SJCRH30 (cell line): ENCODE measurements around the gene OTUB2. TPM values are rescaled to one million over a fixed set of nuclear protein-coding genes. Genes with fewer than 3 reads are reported as not detected.

Experiments used
- DNase-seq, 2 experiments: peaks; one replicate each; pipeline ENCODE4 v3.0.0-alpha.2; 2015 to 2020
- H3K27ac ChIP-seq: fragments of 250-450 bp; sonication (Bioruptor Pico); 2 replicates; pipeline ENCODE4 v1.5.1; 2020; ENCODE audit warnings: mild to moderate bottlenecking, moderate library complexity
- H3K27me3 ChIP-seq: fragments of 250-450 bp; sonication (Bioruptor Pico); 2 replicates; pipeline ENCODE4 v1.5.1; 2020; ENCODE audit warnings: mild to moderate bottlenecking, moderate library complexity
- H3K36me3 ChIP-seq: fragments of 250-450 bp; sonication (Bioruptor Pico); 2 replicates; pipeline ENCODE4 v1.5.1; 2020; ENCODE audit warnings: mild to moderate bottlenecking, moderate library complexity
- H3K4me1 ChIP-seq: fragments of 250-450 bp; sonication (Bioruptor Pico); 2 replicates; pipeline ENCODE4 v1.5.1; 2020; ENCODE audit warnings: mild to moderate bottlenecking, moderate library complexity
- H3K4me3 ChIP-seq: fragments of 250-450 bp; sonication (Bioruptor Pico); 2 replicates; pipeline ENCODE4 v1.5.1; 2020; ENCODE audit warnings: mild to moderate bottlenecking, moderate library complexity
- H3K9me3 ChIP-seq: fragments of 250-450 bp; sonication (Bioruptor Pico); replicated peaks from 2 replicates; pipeline ENCODE4 v1.5.1; 2020; ENCODE audit warnings: mild to moderate bottlenecking, moderate library complexity
- total RNA-seq: library from RNA; depleted of rRNA; stranded (reverse); fragments of >200 nt; shearing (Covaris generic); gene quantifications from 2 replicates; pipeline ENCODE4 v1.2.3, GENCODE V29; 2014

Gene OTUB2
- total RNA-seq, 1 experiment from 2014 or later: 0.55 TPM

DNA sequence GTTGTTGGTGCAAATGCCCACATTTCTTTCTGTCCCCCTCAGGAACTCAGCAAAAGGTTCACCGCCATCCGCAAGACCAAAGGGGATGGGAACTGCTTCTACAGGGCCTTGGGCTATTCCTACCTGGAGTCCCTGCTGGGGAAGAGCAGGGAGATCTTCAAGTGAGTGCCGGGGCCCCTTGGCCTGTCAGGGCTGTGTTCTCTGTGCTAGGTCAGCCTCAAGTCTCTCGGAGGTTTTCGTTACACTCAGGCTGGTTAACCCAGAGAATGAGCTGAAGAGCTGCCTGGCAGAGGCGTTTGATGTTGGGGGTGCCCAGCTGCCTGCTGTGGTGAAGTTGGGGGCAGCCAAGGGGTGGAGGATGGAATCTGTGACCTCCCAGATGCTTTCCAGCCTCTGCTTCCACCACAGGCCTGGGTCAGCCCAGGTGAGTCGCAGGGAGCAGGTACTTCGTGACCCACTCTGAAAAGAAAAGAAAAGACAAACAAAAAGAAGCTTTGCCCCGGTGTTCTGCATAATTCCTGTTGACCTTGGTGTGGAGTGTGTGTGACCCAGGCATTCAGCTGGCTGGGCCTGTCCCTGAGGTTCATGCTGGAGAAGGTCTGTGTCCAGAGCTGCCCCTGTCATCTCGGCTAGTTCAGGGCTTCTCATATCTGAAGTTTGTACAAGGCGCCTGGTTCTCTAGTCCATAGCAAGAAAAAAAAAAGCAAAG lies 12.9 kb downstream of the OTUB2 start:
- DNase-seq: no peak
- H3K4me3 ChIP-seq: no peak overlapping the region
- no peak overlapping the region for H3K27ac ChIP-seq
- no peaks in the 10 kb centered on the region for H3K36me3 ChIP-seq
- no peaks in the 10 kb centered on the region for H3K4me1 ChIP-seq
- H3K9me3 ChIP-seq: no peaks in the 10 kb centered on the region
- H3K27me3 ChIP-seq: no peaks in the 10 kb centered on the region

DNA sequence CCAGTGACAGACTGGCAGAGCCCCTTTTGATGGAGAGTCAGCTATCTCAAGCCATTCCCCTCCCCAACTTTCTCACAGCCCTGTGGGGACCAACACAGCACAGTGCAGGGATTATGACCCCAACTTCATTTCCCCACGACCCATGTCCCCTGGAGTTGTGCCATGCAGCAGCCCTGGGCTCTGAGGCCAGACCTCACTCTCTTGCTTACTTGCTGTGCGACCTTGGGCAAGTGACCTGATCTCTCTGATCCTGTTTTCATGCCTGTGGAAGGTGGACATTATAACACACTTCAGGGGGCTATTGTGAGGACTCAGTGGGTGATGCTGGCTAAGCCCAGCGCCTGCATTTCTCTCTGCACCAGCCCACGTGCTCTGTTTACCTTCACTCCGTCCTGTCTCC lies 14.1 kb downstream of the OTUB2 start:
- no peaks in the 10 kb centered on the region for H3K36me3 ChIP-seq
- no peaks in the 10 kb centered on the region for H3K4me1 ChIP-seq
- no peaks in the 10 kb centered on the region for H3K27me3 ChIP-seq
- no peak overlapping the region for H3K4me3 ChIP-seq
- H3K9me3 ChIP-seq: no peaks in the 10 kb centered on the region
- DNase-seq: no peak
- no peak overlapping the region for H3K27ac ChIP-seq

DNA sequence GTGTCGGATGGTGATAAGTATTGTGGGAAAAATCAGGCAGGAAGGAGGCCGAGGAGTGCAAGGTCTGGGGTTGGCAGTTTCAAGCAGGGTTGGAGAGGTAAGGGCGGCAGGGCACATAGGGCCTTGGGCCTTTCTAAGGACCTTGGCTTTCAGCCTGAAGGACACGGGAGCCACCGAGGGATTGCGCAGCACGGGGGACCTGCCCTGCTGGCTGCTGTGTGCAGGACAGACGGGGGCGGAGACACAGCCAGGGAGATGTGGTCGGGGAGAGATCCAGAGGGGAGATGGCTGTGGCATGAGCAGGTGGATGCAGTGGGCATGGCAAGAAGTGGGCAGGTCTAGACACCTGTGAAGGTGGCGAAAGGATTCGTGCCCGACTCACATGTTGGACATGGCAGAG lies 14.7 kb downstream of the OTUB2 start:
- no peaks in the 10 kb centered on the region for H3K36me3 ChIP-seq
- no peak for DNase-seq
- no peaks in the 10 kb centered on the region for H3K27me3 ChIP-seq
- no peaks in the 10 kb centered on the region for H3K4me1 ChIP-seq
- H3K4me3 ChIP-seq: no peak overlapping the region
- H3K27ac ChIP-seq: no peak overlapping the region
- no peaks in the 10 kb centered on the region for H3K9me3 ChIP-seq

- Histone ChIP-seq H3K4me1 (no peaks in the 10 kb centered on the region), H3K27me3 (no peaks in the 10 kb centered on the region), H3K9me3 (no peaks in the 10 kb centered on the region), H3K4me3 (no peak overlapping the region), H3K36me3 (peaks cover 2% of the 10 kb centered on the region; the same call in 1 of the 2 replicates), H3K27ac (no peak overlapping the region)
- no peak for DNase-seq
These were observed 15.6 kb downstream of the OTUB2 start for GRCh38 chr14:94041551-94042346.

DNA sequence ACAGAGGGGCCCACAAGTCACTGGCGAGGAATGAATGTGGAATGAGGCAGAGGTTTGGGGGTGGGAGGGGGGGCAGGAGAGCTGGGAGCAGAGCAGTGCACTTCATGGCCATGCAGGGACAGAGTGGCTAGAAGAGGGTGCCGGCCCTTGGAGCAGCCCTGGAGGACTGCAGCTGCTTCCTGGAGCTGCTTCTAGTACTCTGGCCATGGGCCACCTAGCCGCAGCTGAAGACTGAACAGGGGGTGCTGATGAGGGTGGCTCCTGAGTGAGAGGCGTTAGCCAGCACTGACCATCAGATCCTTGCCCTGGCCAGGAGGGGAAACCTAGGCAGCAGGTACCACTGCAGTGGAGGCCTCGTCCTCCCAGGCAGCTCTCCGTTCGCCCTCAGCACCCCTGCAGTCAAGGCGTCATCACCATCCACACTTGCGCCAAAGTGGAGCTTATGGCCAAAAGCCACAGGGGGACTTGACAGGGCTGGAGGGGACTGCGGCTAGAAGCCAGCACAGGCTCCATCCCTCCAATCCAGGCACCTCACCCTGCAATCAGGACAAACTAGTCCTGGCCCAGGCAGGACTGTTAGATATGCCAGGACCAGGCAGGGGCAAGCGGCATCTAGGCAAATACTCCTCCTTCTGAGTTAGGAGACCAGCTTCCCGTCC lies 16.4 kb downstream of the OTUB2 start:
- H3K4me3 ChIP-seq: no peak overlapping the region
- no peaks in the 10 kb centered on the region for H3K9me3 ChIP-seq
- no peak for DNase-seq
- no peaks in the 10 kb centered on the region for H3K4me1 ChIP-seq
- no peaks in the 10 kb centered on the region for H3K27me3 ChIP-seq
- no peak overlapping the region for H3K27ac ChIP-seq
- H3K36me3 ChIP-seq: peaks cover 7% of the 10 kb centered on the region

DNA sequence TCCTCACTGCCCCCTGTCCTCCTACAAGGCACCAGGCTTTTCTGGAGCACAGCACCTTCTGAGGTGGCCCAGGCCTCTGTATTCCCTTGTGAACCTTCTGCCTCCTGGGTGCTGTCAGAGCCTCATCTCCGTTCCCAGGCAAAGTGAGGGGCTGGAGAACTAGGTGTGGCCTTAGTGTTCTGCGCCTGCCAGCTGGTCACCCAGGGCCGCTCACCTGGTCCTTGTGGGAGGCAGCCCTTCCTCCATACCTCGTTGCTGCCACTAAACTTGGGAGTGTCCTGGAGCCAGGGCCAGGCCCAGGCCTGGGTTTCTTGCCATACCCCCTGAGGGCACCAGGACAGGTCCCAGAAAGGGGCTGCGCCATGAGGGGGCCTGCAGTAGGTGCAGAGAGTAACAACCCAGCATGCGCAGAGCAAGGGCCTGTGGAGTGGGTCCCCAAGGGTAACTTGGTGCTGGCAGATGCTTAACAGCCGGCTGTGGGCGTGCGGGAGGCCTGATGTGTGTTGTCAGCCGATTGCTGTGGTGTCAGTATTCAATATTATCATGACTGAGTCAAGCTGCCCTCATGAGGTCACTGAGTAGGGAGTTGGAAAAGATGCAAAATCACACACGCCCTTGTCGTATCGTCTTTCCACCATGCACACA lies 17.1 kb downstream of the OTUB2 start:
- Histone ChIP-seq H3K27me3 (no peaks in the 10 kb centered on the region), H3K36me3 (peaks cover 14% of the 10 kb centered on the region), H3K27ac (no peak overlapping the region), H3K9me3 (no peaks in the 10 kb centered on the region), H3K4me3 (no peak overlapping the region), H3K4me1 (no peaks in the 10 kb centered on the region)
- DNase-seq: no peak

- Histone ChIP-seq H3K36me3 (peaks cover 19% of the 10 kb centered on the region), H3K27ac (no peak overlapping the region), H3K4me1 (no peaks in the 10 kb centered on the region), H3K9me3 (no peaks in the 10 kb centered on the region), H3K4me3 (no peak overlapping the region), H3K27me3 (no peaks in the 10 kb centered on the region)
- DNase-seq: no peak
These were observed 17.8 kb downstream of the OTUB2 start for GRCh38 chr14:94043756-94044475.

GRCh38 chr14:94044476-94045091 lies 18.4 kb downstream of the OTUB2 start:
- no peak overlapping the region for H3K4me3 ChIP-seq
- no peak for DNase-seq
- no peaks in the 10 kb centered on the region for H3K4me1 ChIP-seq
- no peak overlapping the region for H3K27ac ChIP-seq
- H3K27me3 ChIP-seq: no peaks in the 10 kb centered on the region
- H3K9me3 ChIP-seq: no peaks in the 10 kb centered on the region
- peaks cover 25% of the 10 kb centered on the region for H3K36me3 ChIP-seq

DNA sequence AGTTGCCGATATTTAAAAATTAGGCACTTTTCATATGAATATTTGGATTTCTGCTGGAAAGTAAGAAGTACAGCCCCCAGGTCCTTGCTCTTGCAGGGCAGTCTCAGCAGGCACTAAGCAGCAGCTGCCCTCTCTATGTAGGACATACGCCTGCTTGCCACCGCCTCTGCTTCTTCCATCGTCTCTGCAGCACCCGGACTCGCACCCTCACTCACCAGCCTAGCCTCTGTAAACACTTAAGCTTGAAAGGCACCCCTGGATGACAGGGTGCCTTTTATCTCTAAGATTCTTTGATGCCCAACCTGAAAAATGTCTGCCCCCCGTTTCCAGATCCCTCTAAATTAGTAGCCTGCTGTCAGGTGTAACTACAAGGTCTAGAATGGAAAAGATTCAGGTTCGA lies 19.0 kb downstream of the OTUB2 start:
- DNase-seq: no peak
- Histone ChIP-seq H3K36me3 (peaks cover 30% of the 10 kb centered on the region), H3K27me3 (no peaks in the 10 kb centered on the region), H3K27ac (no peak overlapping the region), H3K4me1 (no peaks in the 10 kb centered on the region), H3K4me3 (no peak overlapping the region), H3K9me3 (no peaks in the 10 kb centered on the region)

DNA sequence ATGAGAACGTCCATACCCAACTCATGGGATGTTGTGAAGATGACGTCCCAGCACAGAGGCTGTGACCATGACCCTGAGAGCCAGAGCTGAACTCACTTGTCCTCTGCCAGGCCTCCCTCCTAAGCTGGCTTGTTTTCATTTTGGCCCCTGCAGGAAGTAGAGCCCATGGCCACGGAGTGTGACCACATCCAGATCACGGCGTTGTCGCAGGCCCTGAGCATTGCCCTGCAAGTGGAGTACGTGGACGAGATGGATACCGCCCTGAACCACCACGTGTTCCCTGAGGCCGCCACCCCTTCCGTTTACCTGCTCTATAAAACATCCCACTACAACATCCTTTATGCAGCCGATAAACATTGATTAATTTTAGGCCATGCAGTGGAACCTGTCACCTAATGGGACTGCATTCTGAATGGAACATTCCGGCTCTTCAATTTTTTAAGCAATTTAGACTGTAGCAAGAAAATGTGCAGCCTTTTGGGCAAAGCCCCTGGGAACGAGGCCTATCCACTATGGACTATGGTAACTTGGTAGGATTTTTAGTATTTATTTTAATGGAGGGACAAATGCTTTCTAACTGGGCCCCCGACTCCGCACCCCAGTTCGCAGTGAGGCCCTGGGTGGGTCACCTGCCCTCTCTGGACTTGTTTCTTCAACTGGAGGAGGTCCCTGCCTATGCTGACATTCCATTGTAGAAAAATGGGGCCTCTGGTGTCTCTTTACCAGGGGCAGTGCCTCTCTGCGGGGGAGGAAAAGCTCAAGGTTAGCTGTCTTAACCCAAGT lies 19.6 kb downstream of the OTUB2 start:
- H3K27ac ChIP-seq: no peak overlapping the region
- H3K4me1 ChIP-seq: no peaks in the 10 kb centered on the region
- H3K9me3 ChIP-seq: no peaks in the 10 kb centered on the region
- peaks cover 34% of the 10 kb centered on the region for H3K36me3 ChIP-seq
- H3K27me3 ChIP-seq: no peaks in the 10 kb centered on the region
- H3K4me3 ChIP-seq: no peak overlapping the region
- no peak for DNase-seq

DNA sequence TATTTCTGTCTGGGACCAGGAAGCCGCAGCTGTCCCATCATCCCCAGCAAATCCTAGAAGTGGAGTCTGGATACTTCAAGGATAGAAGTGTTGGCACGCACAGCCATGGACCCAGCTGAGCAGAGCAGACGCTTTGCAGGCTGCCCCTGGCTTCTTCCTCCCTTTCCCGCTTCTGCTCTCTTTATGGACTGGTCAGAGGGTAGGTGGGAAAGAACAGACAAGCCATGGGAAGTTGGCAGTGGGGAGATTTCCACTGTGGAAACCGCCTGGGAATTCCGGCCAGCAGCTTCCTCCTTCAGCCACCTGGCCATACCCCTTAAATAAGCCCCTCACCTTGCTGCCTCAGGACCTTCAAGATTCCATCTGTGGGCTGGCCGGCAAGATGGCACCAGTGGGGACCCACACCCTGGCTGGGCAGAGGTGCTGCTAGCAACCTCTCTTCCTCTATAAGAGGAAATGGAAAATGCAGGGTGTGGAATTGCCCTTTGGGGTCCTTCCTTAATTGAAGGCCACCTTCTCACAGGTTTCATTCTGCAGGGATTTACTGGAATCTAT lies 20.6 kb downstream of the OTUB2 start:
- DNase-seq: no peak
- H3K27ac ChIP-seq: no peak overlapping the region
- H3K36me3 ChIP-seq: peaks cover 44% of the 10 kb centered on the region
- H3K4me3 ChIP-seq: no peak overlapping the region
- no peaks in the 10 kb centered on the region for H3K27me3 ChIP-seq
- H3K9me3 ChIP-seq: no peaks in the 10 kb centered on the region
- H3K4me1 ChIP-seq: no peaks in the 10 kb centered on the region

DNA sequence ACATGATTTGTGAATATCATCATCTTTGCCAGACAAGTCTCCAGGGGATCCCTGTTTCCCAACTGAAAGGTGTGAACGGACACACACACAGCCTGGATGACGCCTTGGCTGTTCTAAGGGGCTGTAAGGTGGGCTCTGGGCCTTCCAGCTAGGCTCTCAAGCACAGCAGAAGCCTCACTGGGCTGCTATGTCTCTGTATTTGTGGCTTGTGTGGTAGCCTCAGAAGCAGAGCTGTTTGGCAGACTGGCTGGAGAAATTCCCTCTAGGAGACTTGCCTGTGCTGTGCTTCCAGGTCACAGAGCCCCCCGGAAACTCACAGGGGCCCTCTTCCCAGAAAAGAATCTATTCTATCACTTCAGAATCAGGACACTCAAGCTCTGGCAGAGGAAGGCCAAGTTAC lies 21.4 kb downstream of the OTUB2 start:
- no peak for DNase-seq
- Histone ChIP-seq H3K27ac (no peak overlapping the region), H3K27me3 (no peaks in the 10 kb centered on the region), H3K36me3 (peaks cover 52% of the 10 kb centered on the region), H3K4me1 (no peaks in the 10 kb centered on the region), H3K4me3 (no peak overlapping the region), H3K9me3 (no peaks in the 10 kb centered on the region)
